CD4-positive, alpha-beta T cell treated with Interleukin-17A for 4 hours (primary cell): ENCODE data around the gene RHOH.
A peak's percentile ranks its signal among the peaks of the same experiment; 100 is the strongest.

Experiments used
- DNase-seq: peaks from one replicate; pipeline ENCODE4 v3.0.0-alpha.2; 2020; ENCODE audit warnings: mixed read lengths

The RHOH gene

DNA sequence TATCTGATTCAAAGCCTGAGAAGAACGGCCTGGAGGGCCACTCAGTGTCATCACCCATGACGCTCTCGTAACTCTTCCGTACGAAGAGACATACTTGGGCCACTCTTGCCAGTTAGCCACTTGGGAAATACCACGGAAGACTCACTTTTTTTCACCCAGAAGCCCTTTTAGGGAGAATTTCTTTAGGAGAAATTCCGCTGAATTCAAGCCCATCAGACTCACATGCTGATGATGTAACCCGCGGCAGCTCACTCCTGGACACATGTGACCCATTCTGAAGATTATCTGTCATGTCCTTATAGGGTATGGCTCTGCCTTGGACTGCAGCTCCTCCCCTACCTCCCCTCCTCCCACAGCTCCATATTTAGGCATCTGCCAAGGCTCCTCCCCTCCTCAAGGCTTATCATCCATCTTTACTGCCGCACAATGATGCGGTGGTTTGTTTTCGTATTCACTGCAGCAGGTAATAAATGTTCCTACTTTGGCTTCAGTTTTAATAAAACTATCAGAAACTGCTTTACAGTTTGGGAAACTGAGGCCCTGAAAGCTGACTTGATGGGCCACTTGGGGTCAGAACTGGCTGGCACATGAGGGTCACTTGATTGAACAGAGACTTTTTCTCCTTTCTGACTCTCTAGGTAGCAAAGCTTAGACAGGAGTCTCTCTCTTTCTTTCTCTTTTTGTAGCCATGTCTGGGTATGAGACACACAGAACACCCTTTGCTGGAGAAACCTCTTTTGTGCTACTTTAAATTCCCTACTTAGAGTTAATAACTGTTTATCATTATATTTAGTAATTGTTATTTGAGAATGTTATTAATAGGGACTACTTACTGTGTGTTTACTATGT is 42.1 kb downstream of the RHOH start:
- peak; percentile 74 for DNase-seq

- DNase-seq = no peak
These were observed 43.3 kb downstream of the RHOH start for GRCh38 chr4:40240040-40240653.

- no peak for DNase-seq
These were observed 44.2 kb downstream of the RHOH start for GRCh38 chr4:40241026-40241425.

DNA sequence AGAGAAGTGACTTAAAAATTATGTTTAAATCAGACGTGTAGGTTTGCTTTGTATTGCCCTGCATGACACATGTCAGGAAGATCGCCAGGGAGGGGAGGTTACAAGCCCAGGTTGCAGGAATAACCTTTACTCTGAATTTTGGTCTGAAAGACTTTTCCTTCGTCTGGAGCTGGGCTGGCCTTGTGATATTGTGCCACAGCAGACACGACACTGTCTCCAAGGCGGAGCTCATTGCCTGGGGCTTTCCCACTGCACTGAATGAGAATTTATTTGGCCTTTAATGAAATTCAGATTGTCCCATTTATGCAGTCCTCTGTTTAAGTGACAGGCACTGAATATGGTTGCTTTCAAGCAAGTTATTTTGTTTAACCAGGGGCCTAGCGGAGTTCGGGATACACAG is 45.1 kb downstream of the RHOH start:
- DNase-seq = peak; percentile 46

DNA sequence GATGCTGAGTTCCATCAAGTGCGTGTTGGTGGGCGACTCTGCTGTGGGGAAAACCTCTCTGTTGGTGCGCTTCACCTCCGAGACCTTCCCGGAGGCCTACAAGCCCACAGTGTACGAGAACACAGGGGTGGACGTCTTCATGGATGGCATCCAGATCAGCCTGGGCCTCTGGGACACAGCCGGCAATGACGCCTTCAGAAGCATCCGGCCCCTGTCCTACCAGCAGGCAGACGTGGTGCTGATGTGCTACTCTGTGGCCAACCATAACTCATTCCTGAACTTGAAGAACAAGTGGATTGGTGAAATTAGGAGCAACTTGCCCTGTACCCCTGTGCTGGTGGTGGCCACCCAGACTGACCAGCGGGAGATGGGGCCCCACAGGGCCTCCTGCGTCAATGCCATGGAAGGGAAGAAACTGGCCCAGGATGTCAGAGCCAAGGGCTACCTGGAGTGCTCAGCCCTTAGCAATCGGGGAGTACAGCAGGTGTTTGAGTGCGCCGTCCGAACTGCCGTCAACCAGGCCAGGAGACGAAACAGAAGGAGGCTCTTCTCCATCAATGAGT is 46.6 kb downstream of the RHOH start:
- DNase-seq = no peak

DNA sequence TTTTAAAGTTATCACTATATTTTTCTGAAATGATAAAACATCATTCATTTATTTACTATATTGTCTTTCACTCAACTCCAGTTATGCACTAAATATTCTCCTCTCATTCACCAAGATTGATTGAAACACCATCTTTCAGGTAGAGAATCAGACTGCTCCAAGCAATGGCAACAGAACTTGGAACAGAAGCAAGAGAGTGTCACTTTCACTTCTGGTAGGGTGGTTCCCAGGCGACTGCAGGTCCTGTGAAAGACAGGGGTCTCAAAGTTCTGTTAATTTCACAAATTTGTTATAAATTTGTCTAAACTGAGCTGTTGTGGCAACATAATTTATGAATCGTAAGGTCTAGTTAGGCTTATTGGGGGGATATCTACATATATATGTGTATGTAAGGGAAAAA is 47.8 kb downstream of the RHOH start:
- DNase-seq = no peak

DNA sequence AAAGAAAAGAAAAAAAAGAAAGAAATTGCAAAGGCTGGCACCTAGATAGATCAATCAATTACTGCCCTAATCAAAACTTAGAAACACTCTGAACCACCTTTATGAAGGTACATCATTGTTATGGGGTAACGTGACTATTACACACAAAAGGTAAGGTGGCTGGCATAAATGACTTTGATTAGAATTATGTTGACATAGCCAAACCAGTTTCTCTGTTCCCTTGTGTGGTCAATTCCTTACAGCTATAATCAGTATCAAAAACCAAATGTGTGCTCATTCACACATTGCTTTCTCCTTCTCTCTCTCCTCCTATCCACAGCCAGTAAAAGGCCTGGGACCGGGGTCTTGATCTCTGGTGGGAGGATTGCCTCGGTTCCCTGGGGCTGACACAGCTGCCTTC is 48.7 kb downstream of the RHOH start:
- no peak for DNase-seq

- DNase-seq = no peak
These were observed 49.4 kb downstream of the RHOH start for GRCh38 chr4:40246011-40246900.

DNA sequence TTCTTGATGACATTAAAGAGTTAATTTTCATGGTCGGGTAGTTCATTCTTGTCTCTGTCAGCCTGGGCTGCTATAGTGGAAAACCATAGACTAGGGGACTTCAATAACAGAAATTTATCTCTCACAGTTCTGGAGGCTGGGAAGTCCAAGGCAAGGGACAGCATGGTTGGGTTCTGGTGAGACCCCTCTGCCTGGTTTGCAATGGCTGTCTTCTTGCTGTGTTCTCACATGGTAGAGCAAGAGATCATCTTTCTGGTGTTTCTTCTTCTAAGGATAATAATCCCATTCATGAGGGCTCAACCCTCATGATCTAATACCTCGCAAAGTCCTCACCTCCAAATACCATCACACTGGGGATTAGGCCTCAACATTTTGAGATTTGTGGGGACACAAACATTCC is 50.1 kb downstream of the RHOH start:
- DNase-seq = no peak

DNA sequence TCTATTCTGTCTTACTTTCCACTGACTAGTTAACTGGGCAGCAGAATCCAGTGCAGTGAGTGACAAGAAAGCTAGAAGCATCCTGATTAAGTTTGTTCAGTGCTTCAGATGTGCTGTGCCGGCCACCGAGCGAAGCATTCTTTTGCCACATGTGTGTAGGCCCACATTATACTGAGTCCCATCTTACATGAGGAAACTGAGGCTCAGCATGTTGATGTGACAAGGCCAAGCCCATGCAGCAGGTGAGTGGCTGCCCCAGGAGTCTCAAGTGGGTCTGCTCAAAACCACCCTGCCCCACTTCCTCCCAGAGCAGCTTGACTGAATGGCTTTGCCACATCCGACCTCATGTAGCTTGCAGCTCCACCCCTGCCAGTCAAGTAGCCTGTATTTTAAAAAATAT is 50.5 kb downstream of the RHOH start:
- peak; percentile 80 for DNase-seq

- no peak for DNase-seq
These were observed 54.5 kb downstream of the RHOH start for GRCh38 chr4:40251366-40251765.

DNA sequence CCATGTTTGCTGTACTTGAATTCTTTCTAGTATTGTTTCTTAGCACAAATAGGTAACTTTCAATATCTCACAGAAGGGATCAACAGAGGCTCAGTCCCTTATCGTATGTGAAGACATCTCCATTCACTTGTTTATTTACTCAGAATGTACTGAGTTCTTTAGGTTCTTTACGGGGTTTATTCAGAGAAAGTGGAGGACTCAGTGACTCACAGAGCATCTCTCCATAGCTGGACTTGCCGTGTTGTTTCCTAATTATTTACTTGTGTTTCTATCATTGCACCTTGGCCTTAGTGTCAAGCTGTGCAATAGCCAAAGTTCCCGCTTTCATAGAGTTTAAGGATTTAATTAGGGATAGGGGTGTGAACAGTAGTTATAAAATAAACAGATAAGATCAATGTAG is 57.1 kb downstream of the RHOH start:
- DNase-seq = no peak

- peak; percentile 36 for DNase-seq
These were observed 58.0 kb downstream of the RHOH start for GRCh38 chr4:40254608-40255392.

- no peak for DNase-seq
These were observed 58.8 kb downstream of the RHOH start for GRCh38 chr4:40255393-40256281.

GRCh38 chr4:40256329-40256728 is 59.5 kb downstream of the RHOH start:
- no peak for DNase-seq

DNA sequence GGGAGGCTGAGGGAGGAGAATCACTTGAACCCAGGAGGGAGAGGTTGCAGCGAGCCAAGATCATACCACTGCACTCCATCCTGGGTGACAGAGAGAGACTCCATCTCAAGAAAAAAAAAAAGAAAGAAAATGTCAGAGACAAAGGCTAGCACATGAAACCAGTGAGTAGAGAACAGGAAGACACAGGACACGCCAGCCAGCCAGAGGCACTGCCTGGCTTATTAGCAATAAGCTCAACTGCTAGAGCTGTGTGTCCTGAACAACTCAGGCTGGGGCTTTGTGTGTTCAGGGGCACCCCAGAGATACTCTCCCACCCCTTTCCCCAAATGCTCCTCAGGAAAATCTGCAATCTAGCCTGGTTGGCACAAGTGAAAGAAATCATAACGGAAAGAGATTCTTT is 60.0 kb downstream of the RHOH start:
- peak; percentile 51 for DNase-seq

GRCh38 chr4:40258627-40259026 is 61.8 kb downstream of the RHOH start:
- peak; percentile 32 for DNase-seq

DNA sequence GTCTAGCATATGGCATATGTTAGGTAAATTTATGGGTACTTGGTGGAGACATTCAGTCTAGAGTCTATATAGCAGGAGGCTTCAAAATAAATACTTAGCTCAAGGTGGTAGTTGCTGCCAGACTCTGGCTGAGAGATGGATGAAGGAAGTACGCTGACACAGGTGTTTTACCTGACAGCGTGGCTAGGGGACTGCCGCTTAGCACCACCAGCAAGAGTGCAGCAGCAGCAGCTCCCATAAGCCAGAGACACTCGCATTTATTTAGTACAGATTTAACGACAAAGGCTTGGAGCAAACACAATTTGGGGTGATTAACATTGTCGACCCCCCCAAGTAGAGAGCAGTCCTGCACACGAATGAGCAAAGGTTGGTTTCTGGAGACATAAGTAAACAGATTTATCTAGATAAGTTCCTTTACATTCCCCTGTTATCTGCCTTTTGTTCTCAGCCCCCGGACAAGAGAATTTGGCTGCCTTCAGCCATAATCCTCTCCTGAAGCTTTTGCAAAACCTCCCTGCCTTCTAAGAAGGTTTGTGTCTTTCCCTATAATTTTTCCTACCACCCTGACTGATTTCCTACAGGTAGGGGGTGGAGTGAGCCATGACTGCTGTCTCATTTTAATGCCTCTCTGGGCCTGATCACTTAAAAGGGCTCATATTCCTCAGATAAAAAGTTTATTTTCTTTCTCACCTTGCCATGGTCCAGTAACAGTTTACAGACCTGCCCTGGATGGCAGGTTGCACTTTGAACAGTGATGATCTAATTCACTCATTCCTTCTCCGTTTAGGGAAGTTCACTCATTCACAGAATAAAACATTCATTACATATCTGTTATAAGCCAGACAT is 64.6 kb downstream of the RHOH start:
- no peak for DNase-seq

DNA sequence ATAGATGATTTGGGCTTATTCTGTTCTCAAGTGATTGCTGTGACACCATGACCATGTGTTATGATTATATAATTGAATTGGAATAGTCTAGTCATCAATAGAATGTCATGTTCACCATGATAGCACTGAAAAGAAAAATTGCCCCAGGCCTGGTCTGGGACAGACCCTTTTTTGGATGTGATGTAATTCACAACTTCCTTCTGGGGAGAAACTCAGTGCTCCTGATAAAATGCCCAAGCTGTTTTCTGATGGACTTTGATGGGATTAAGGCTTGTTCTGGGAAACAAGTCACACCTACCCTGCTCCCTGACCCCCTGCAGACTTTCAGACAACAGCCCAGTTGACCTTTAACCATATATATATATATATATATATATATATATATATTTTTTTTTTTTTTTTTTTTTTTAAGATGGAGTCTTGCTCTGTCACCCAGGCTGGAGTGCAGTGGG is 65.3 kb downstream of the RHOH start:
- DNase-seq = no peak

GRCh38 chr4:40262861-40263260 is 66.0 kb downstream of the RHOH start:
- DNase-seq = no peak
